Neural cell (in vitro differentiated cells): ENCODE results near the gene CD160.

Experiments used
- EP300 ChIP-seq: fragments of 450-650 bp; conservative IDR thresholded peaks from 2 replicates; pipeline ENCODE4 v1.6.1; 2014; ENCODE audit warnings: antibody characterized with exemption, mild to moderate bottlenecking, moderate library complexity; ENCODE audit not compliant: poor library complexity, severe bottlenecking
- EZH2 ChIP-seq: fragments of 200-600, 300-800 bp; shearing (Covaris generic), sonication (generic); IDR thresholded peaks from 2 replicates; pipeline ENCODE4 v1.6.1; 2014; ENCODE audit warnings: antibody characterized with exemption, low read length, borderline replicate concordance, mild to moderate bottlenecking; ENCODE audit not compliant: insufficient read depth, poor library complexity, severe bottlenecking
- MXI1 ChIP-seq: fragments of 450-650 bp; conservative IDR thresholded peaks from 2 replicates; pipeline ENCODE4 v1.6.1; 2014; ENCODE audit warnings: antibody characterized with exemption, mild to moderate bottlenecking; ENCODE audit not compliant: poor library complexity, severe bottlenecking
- POLR2AphosphoS5 ChIP-seq: IDR thresholded peaks from 2 replicates; pipeline ENCODE4 v1.6.1; 2012
- RAD21 ChIP-seq: fragments of 450-650 bp; conservative IDR thresholded peaks from 2 replicates; pipeline ENCODE4 v1.6.1; 2014; ENCODE audit warnings: antibody characterized with exemption, mild to moderate bottlenecking, moderate library complexity
- REST ChIP-seq: IDR thresholded peaks from 2 replicates; pipeline ENCODE4 v1.6.1; 2012; ENCODE audit warnings: borderline replicate concordance
- SMC3 ChIP-seq: fragments of 450-650 bp; conservative IDR thresholded peaks from 2 replicates; pipeline ENCODE4 v1.6.1; 2014; ENCODE audit warnings: antibody characterized with exemption, mild to moderate bottlenecking, moderate library complexity; ENCODE audit not compliant: poor library complexity
- TF ChIP-seq, protein P1 (sequence below): fragments of 450-650 bp; IDR thresholded peaks from 2 replicates; pipeline ENCODE4 v1.5.1; 2014; ENCODE audit warnings: antibody characterized with exemption, mild to moderate bottlenecking, moderate library complexity; ENCODE audit not compliant: poor library complexity, severe bottlenecking

GRCh38 chr1:145750426-145750825 is 31.1 kb downstream of the CD160 start:
- TF ChIP-seq RAD21 = no peak
- no peak for TF ChIP-seq MXI1
- TF ChIP-seq EZH2 = no peak
- TF ChIP-seq REST = no peak
- TF ChIP-seq, protein P1, sequence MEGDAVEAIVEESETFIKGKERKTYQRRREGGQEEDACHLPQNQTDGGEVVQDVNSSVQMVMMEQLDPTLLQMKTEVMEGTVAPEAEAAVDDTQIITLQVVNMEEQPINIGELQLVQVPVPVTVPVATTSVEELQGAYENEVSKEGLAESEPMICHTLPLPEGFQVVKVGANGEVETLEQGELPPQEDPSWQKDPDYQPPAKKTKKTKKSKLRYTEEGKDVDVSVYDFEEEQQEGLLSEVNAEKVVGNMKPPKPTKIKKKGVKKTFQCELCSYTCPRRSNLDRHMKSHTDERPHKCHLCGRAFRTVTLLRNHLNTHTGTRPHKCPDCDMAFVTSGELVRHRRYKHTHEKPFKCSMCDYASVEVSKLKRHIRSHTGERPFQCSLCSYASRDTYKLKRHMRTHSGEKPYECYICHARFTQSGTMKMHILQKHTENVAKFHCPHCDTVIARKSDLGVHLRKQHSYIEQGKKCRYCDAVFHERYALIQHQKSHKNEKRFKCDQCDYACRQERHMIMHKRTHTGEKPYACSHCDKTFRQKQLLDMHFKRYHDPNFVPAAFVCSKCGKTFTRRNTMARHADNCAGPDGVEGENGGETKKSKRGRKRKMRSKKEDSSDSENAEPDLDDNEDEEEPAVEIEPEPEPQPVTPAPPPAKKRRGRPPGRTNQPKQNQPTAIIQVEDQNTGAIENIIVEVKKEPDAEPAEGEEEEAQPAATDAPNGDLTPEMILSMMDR = no peak
- TF ChIP-seq POLR2AphosphoS5 = no peak
- no peak for TF ChIP-seq SMC3
- TF ChIP-seq EP300 = no peak
